Iris pigment epithelial cell (primary cell): ENCODE measurements around the gene FAM107A.

ENCODE experiments used
- DNase-seq: peaks from one replicate; pipeline ENCODE4 v3.0.0-alpha.2; 2011; ENCODE audit warnings: low read depth

Gene FAM107A

GRCh38 chr3:58518291-58518789 is 58.9 kb downstream of the FAM107A start:
- DNase-seq = no peak

GRCh38 chr3:58514405-58514804 is 62.8 kb downstream of the FAM107A start:
- no peak for DNase-seq
